Fibroblast of lung (primary cell): Measurements from ENCODE around the gene ACAD10. TPM values are rescaled to one million over a fixed set of nuclear protein-coding genes. Genes with fewer than 3 reads are reported as not detected.

Experiments
- DNase-seq, 2 donors: peaks; one replicate each; pipeline versions ENCODE4 v3.0.0 to v3.0.0-alpha.2; 2010; ENCODE audit warnings: low read depth in 2 of 2
- H2AFZ ChIP-seq: 2 replicates; pipeline ENCODE4 v1.5.1; 2012; ENCODE audit warnings: low read length, control low read depth, inconsistent platforms
- H3K27ac ChIP-seq: 2 replicates; pipeline ENCODE4 v1.5.1; 2011; ENCODE audit warnings: low read length, control low read depth; ENCODE audit not compliant: insufficient read depth
- H3K27me3 ChIP-seq: 2 replicates; pipeline ENCODE4 v1.5.1; 2011; ENCODE audit warnings: mild to moderate bottlenecking, low read length; ENCODE audit not compliant: control insufficient read depth, insufficient read depth
- H3K36me3 ChIP-seq: 2 replicates; pipeline ENCODE4 v1.5.1; 2011; ENCODE audit warnings: low read length; ENCODE audit not compliant: control insufficient read depth, insufficient read depth
- H3K4me1 ChIP-seq: 2 replicates; pipeline ENCODE4 v1.5.1; 2011; ENCODE audit warnings: low read length; ENCODE audit not compliant: control insufficient read depth, insufficient read depth; ENCODE audit errors: extremely low read depth
- H3K4me2 ChIP-seq: 2 replicates; pipeline ENCODE4 v1.5.1; 2011; ENCODE audit warnings: low read length, control low read depth; ENCODE audit not compliant: insufficient read depth; ENCODE audit errors: extremely low read depth
- H3K4me3 ChIP-seq, 4 experiments: fragments of 200-600 bp in 1 of 4; sonication (generic) in 1 of 4; replicated peaks in 1 of 4; 2 replicates each; pipeline ENCODE4 v1.5.1; 2011 to 2016; ENCODE audit warnings: low read length in 4 of 4, low read depth in 3 of 4, mild to moderate bottlenecking in 3 of 4, control low read depth in 2 of 4, inconsistent platforms in 1 of 4, mixed read lengths in 1 of 4; ENCODE audit not compliant: insufficient read depth in 1 of 4; ENCODE audit errors: control extremely low read depth in 1 of 4
- H3K79me2 ChIP-seq: 2 replicates; pipeline ENCODE4 v1.5.1; 2012; ENCODE audit warnings: mild to moderate bottlenecking, low read length, inconsistent platforms; ENCODE audit not compliant: control insufficient read depth, insufficient read depth
- H3K9ac ChIP-seq: 2 replicates; pipeline ENCODE4 v1.5.1; 2011; ENCODE audit warnings: mild to moderate bottlenecking, low read length, control low read depth; ENCODE audit not compliant: insufficient read depth
- H3K9me3 ChIP-seq: 2 replicates; pipeline ENCODE4 v1.5.1; 2012; ENCODE audit warnings: low read depth, low read length; ENCODE audit not compliant: control insufficient read depth, insufficient read depth
- H4K20me1 ChIP-seq: 2 replicates; pipeline ENCODE4 v1.5.1; 2011; ENCODE audit warnings: low read length; ENCODE audit not compliant: control insufficient read depth, insufficient read depth; ENCODE audit errors: extremely low read depth
- EZH2 ChIP-seq: IDR thresholded peaks from 2 replicates; pipeline ENCODE4 v1.5.1; 2012; ENCODE audit warnings: low read length, control low read depth, mild to moderate bottlenecking; ENCODE audit errors: missing control alignments
- polyA plus RNA-seq, 2 donors: library from polyadenylated mRNA; depleted of rRNA in 1 of 2; stranded (reverse) in 1 of 2; unstranded in 1 of 2; fragments of >200 nt; gene quantifications; 2 replicates each; pipeline ENCODE4 v1.2.1, GENCODE V29; 2011 to 2012; ENCODE audit warnings: missing spikeins in 1 of 2
- total RNA-seq: library from RNA; depleted of rRNA; stranded (reverse); fragments of >200 nt; gene quantifications from 2 replicates; pipeline ENCODE4 v1.2.1, GENCODE V29; 2014
- TF ChIP-seq, protein P1 (sequence below), 2 donors: IDR thresholded peaks in 1 of 2; conservative IDR thresholded peaks in 1 of 2; 1 replicate in 1 of 2; 2 replicates in 1 of 2; pipeline ENCODE4 v1.5.1; 2011 to 2012; ENCODE audit warnings: low read length in 2 of 2, control low read depth in 1 of 2, inconsistent platforms in 1 of 2, low read depth in 1 of 2, mild to moderate bottlenecking in 1 of 2

ACAD10 gene
- total and polyA plus RNA-seq, 2 donors (not counting 1 experiment from before 2014, with no cell fraction given), result 11.2 to 19.8 TPM

GRCh38 chr12:111783046-111783445 is 97.2 kb downstream of the ACAD10 start:
- no peaks in the 10 kb centered on the region for H3K9me3 ChIP-seq
- H3K27ac ChIP-seq, result no peak overlapping the region
- H3K4me3 ChIP-seq, result no peak overlapping the region
- H2AFZ ChIP-seq, result no peak overlapping the region
- H3K4me1 ChIP-seq, result peaks cover 3% of the 10 kb centered on the region
- TF ChIP-seq, protein P1, sequence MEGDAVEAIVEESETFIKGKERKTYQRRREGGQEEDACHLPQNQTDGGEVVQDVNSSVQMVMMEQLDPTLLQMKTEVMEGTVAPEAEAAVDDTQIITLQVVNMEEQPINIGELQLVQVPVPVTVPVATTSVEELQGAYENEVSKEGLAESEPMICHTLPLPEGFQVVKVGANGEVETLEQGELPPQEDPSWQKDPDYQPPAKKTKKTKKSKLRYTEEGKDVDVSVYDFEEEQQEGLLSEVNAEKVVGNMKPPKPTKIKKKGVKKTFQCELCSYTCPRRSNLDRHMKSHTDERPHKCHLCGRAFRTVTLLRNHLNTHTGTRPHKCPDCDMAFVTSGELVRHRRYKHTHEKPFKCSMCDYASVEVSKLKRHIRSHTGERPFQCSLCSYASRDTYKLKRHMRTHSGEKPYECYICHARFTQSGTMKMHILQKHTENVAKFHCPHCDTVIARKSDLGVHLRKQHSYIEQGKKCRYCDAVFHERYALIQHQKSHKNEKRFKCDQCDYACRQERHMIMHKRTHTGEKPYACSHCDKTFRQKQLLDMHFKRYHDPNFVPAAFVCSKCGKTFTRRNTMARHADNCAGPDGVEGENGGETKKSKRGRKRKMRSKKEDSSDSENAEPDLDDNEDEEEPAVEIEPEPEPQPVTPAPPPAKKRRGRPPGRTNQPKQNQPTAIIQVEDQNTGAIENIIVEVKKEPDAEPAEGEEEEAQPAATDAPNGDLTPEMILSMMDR (conservative IDR thresholded peaks at IDR 0.05 in 1 of 2, IDR thresholded peaks at IDR 0.05 in 1 of 2; ENCODE audit: low read depth in 1 of 2, low read length in 2 of 2), result no peak
- no peak for TF ChIP-seq EZH2
- no peaks in the 10 kb centered on the region for H3K79me2 ChIP-seq
- H3K27me3 ChIP-seq, result no peaks in the 10 kb centered on the region
- no peak for DNase-seq
- H4K20me1 ChIP-seq, result no peaks in the 10 kb centered on the region
- peaks cover 4% of the 10 kb centered on the region for H3K36me3 ChIP-seq
- H3K4me2 ChIP-seq, result no peak overlapping the region
- H3K9ac ChIP-seq, result no peak overlapping the region

DNA sequence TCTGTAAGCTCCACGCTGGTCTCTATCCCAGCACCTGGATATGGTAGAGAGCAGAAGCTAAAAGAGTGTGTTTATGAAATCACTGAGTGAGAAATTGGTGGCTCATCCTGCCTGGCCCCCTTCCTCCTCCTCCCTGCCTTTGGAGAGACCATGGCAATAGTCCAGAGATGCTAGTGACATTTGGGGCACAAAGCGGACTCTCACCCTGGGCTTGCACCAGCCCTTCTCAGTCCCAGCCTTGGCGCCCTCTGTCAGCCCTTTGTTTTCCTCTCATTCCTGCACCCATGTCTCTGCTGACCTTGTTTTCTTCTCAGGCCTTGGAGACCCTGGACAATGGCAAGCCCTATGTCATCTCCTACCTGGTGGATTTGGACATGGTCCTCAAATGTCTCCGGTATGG is 99.1 kb downstream of the ACAD10 start:
- no peaks in the 10 kb centered on the region for H3K79me2 ChIP-seq
- no peak overlapping the region for H3K27ac ChIP-seq
- no peak for DNase-seq
- peaks cover 6% of the 10 kb centered on the region for H3K4me1 ChIP-seq
- H3K9me3 ChIP-seq, result no peaks in the 10 kb centered on the region
- TF ChIP-seq, protein P1 (conservative IDR thresholded peaks at IDR 0.05 in 1 of 2, IDR thresholded peaks at IDR 0.05 in 1 of 2; ENCODE audit: low read depth in 1 of 2, low read length in 2 of 2), result no peak
- no peak for TF ChIP-seq EZH2
- no peak overlapping the region for H3K4me3 ChIP-seq
- no peaks in the 10 kb centered on the region for H4K20me1 ChIP-seq
- no peak overlapping the region for H3K4me2 ChIP-seq
- no peak overlapping the region for H2AFZ ChIP-seq
- no peaks in the 10 kb centered on the region for H3K27me3 ChIP-seq
- no peak overlapping the region for H3K9ac ChIP-seq
- H3K36me3 ChIP-seq, result peaks cover 4% of the 10 kb centered on the region

- Histone ChIP-seq H4K20me1 (no peaks in the 10 kb centered on the region), H3K4me3 (no peak overlapping the region), H3K79me2 (no peaks in the 10 kb centered on the region), H3K4me2 (no peak overlapping the region), H3K27ac (no peak overlapping the region), H3K36me3 (peaks cover 4% of the 10 kb centered on the region), H3K27me3 (no peaks in the 10 kb centered on the region), H3K9ac (no peak overlapping the region), H2AFZ (no peak overlapping the region), H3K9me3 (no peaks in the 10 kb centered on the region), H3K4me1 (peaks cover 6% of the 10 kb centered on the region)
- DNase-seq, result peak in 1 of 2 donors; percentile 52
- TF ChIP-seq, protein P1 (conservative IDR thresholded peaks at IDR 0.05 in 1 of 2, IDR thresholded peaks at IDR 0.05 in 1 of 2; ENCODE audit: low read depth in 1 of 2, low read length in 2 of 2), result no peak
- TF ChIP-seq EZH2, result no peak
Measured at GRCh38 chr12:111785651-111786050, 99.8 kb downstream of the ACAD10 start.
